ENCODE measurements around the gene AJAP1. TPM values are rescaled to one million over a fixed set of nuclear protein-coding genes. Genes with fewer than 3 reads are reported as not detected.

The AJAP1 gene
- total RNA-seq, 1 experiment from 2014 or later = not detected

DNA sequence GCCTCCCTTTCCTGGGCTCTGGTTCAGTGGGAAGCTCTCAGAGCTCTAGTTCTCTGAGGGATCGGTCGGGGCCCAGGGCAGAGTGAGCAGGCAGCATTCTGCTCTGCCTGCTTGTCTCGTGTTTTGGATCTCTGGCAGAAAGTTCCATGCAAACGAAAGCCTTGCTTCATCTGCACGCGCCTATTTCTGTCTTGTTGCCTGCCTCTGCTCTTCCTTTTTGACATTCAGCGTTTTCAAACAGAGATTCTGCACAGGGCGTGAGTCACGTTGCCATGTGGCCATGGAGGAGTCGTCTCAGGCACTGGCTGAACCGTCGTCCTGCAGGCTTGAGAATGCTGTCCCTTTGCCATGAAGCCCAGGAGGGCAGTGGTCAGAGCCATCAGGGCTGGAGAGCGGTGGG, 20.3 kb downstream of the AJAP1 start:
- H3K9me3 ChIP-seq (ENCODE audit: control insufficient read depth in 1 of 2, insufficient read depth in 1 of 2, low read depth in 1 of 2, low read length in 2 of 2) = peaks cover 3 to 4% of the 10 kb centered on the region in 2 experiments; a peak in 1 of 4 replicates
- H3K4me3 ChIP-seq (replicated peaks in 1 of 2; ENCODE audit: low read depth in 1 of 2, low read length in 2 of 2) = no peak overlapping the region
- no peak overlapping the region for H3K4me2 ChIP-seq (ENCODE audit: low read length)
- intact Hi-C loops (cut with micrococcal nuclease) = no loop called here
- no peaks in the 10 kb centered on the region for H3K36me3 ChIP-seq (ENCODE audit: control insufficient read depth in 1 of 2, insufficient read depth in 2 of 2, low read length in 2 of 2)
- H2AFZ ChIP-seq (ENCODE audit: low read depth, low read length, poor library complexity, severe bottlenecking) = no peak overlapping the region
- ChIA-PET CTCF (no interaction called here), POLR2A (no interaction called here), RAD21 (ENCODE audit: low non-redundant PET in 1 of 2, low total read pairs in 2 of 2, uncharacterized antibody in 2 of 2, unreplicated experiment in 2 of 2) (no interaction called here)
- no peaks in the 10 kb centered on the region for H3K9me2 ChIP-seq (ENCODE audit: insufficient read depth)
- BruUV-seq (replicated peaks) = no TSS peak
- no peaks in the 10 kb centered on the region for H3K79me2 ChIP-seq (ENCODE audit: insufficient read depth, low read length)
- no peaks in the 10 kb centered on the region for H4K20me1 ChIP-seq (ENCODE audit: insufficient read depth)
- no peaks in the 10 kb centered on the region for H3K27me3 ChIP-seq (ENCODE audit: insufficient read depth, low read length)
- H3K9ac ChIP-seq (ENCODE audit: low read length) = no peak overlapping the region
- DNase-seq (ENCODE audit: low read depth, low spot score) (no peak), ATAC-seq (no peak)
- no peaks in the 10 kb centered on the region for H3K4me1 ChIP-seq (ENCODE audit: control insufficient read depth in 1 of 2, insufficient read depth in 2 of 2, low read length in 2 of 2)
- no peak overlapping the region for H3K27ac ChIP-seq (ENCODE audit: low read depth, low read length)
- TF ChIP-seq, protein P1, sequence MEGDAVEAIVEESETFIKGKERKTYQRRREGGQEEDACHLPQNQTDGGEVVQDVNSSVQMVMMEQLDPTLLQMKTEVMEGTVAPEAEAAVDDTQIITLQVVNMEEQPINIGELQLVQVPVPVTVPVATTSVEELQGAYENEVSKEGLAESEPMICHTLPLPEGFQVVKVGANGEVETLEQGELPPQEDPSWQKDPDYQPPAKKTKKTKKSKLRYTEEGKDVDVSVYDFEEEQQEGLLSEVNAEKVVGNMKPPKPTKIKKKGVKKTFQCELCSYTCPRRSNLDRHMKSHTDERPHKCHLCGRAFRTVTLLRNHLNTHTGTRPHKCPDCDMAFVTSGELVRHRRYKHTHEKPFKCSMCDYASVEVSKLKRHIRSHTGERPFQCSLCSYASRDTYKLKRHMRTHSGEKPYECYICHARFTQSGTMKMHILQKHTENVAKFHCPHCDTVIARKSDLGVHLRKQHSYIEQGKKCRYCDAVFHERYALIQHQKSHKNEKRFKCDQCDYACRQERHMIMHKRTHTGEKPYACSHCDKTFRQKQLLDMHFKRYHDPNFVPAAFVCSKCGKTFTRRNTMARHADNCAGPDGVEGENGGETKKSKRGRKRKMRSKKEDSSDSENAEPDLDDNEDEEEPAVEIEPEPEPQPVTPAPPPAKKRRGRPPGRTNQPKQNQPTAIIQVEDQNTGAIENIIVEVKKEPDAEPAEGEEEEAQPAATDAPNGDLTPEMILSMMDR (IDR thresholded peaks at IDR 0.05 in 2 of 3, conservative IDR thresholded peaks at IDR 0.05 in 1 of 3; ENCODE audit: borderline replicate concordance in 1 of 3, insufficient read depth in 1 of 3, low read depth in 2 of 3, low read length in 2 of 3) = no peak
- TF ChIP-seq EGR1 (IDR thresholded peaks at IDR 0.05; ENCODE audit: low read depth) = no peak
- no peak for TF ChIP-seq SIN3A (IDR thresholded peaks at IDR 0.05; ENCODE audit: low read depth)
- TF ChIP-seq CBX3 (IDR thresholded peaks at IDR 0.05; ENCODE audit: low read depth) = no peak
- TF ChIP-seq, protein P2, sequence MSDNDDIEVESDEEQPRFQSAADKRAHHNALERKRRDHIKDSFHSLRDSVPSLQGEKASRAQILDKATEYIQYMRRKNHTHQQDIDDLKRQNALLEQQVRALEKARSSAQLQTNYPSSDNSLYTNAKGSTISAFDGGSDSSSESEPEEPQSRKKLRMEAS (IDR thresholded peaks at IDR 0.05) = no peak
- TF ChIP-seq, protein P3, sequence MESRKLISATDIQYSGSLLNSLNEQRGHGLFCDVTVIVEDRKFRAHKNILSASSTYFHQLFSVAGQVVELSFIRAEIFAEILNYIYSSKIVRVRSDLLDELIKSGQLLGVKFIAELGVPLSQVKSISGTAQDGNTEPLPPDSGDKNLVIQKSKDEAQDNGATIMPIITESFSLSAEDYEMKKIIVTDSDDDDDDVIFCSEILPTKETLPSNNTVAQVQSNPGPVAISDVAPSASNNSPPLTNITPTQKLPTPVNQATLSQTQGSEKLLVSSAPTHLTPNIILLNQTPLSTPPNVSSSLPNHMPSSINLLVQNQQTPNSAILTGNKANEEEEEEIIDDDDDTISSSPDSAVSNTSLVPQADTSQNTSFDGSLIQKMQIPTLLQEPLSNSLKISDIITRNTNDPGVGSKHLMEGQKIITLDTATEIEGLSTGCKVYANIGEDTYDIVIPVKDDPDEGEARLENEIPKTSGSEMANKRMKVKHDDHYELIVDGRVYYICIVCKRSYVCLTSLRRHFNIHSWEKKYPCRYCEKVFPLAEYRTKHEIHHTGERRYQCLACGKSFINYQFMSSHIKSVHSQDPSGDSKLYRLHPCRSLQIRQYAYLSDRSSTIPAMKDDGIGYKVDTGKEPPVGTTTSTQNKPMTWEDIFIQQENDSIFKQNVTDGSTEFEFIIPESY (IDR thresholded peaks at IDR 0.05; ENCODE audit: extremely low read depth, insufficient replicate concordance, low read length) = no peak
- TF ChIP-seq ZNF274 (IDR thresholded peaks at IDR 0.05; ENCODE audit: low read depth, low read length) = no peak
- no peak for TF ChIP-seq ELF1 (IDR thresholded peaks at IDR 0.05; ENCODE audit: borderline replicate concordance, low read depth)
- no peak for TF ChIP-seq RAD21 (IDR thresholded peaks at IDR 0.05; ENCODE audit: low read depth)
- no peak for TF ChIP-seq YY1 (IDR thresholded peaks at IDR 0.05; ENCODE audit: extremely low read depth, insufficient replicate concordance, low read depth, low read length)
- no peak for TF ChIP-seq FOSL1 (IDR thresholded peaks at IDR 0.05; ENCODE audit: low read depth)
- no peak for TF ChIP-seq JUND (IDR thresholded peaks at IDR 0.05)
- TF ChIP-seq SRF (IDR thresholded peaks at IDR 0.05; ENCODE audit: low read depth) = no peak
- no peak for TF ChIP-seq EZH2 (IDR thresholded peaks at IDR 0.05)
- no peak for TF ChIP-seq POLR2A (IDR thresholded peaks at IDR 0.05; ENCODE audit: borderline replicate concordance, extremely low read depth, insufficient read depth, insufficient read length)
- no peak for TF ChIP-seq POLR2AphosphoS5 (IDR thresholded peaks at IDR 0.05; ENCODE audit: low read depth, low read length)

Data from HCT116 (cell line).